ENCODE data around the gene MAGEH1. TPM values are rescaled to one million over a fixed set of nuclear protein-coding genes. Genes with fewer than 3 reads are reported as not detected.
"Not testable (repeated sequence)": the region's sequence is repeated elsewhere in the genome, so short reads cannot be mapped to it uniquely, and the experiment has no call there.

Gene MAGEH1
- total and polyA plus RNA-seq, 2 of the 4 experiments (the other 2 are of a cell fraction): 22.4 to 29.2 TPM

- H4K20me1 ChIP-seq (ENCODE audit: insufficient read depth, low read length); H4K91ac ChIP-seq (ENCODE audit: insufficient read depth, low read depth, low read length); H3K18ac ChIP-seq (ENCODE audit: low read depth, low read length); H2AK9ac ChIP-seq (replicated peaks; ENCODE audit: low read depth, low read length, poor library complexity); in situ Hi-C loops (cut with MboI; ENCODE audit: low sequenced_read_pairs); H3K4me3 ChIP-seq (ENCODE audit: insufficient read depth, low read depth, low read length); H3K9me1 ChIP-seq (ENCODE audit: insufficient read depth, low read length); H2BK20ac ChIP-seq (ENCODE audit: low read depth, low read length); H3K56ac ChIP-seq (ENCODE audit: extremely low read depth, insufficient read depth, low read length); intact Hi-C loops (cut with micrococcal nuclease); H2AFZ ChIP-seq (replicated peaks; ENCODE audit: low read length, poor library complexity); H4K8ac ChIP-seq (ENCODE audit: low read depth in 2 of 2, low read length in 2 of 2); H3K9me3 ChIP-seq (ENCODE audit: control insufficient read depth, insufficient read depth, low read length); H2BK15ac ChIP-seq (ENCODE audit: low read depth, low read length); H4K5ac ChIP-seq (ENCODE audit: low read depth, low read length); H3K27ac ChIP-seq (ENCODE audit: insufficient read depth, low read length); H3K23ac ChIP-seq (ENCODE audit: low read depth, low read length); DNase-seq; BruUV-seq (replicated peaks); H3K27me3 ChIP-seq (ENCODE audit: control insufficient read depth, insufficient read depth, low read length); H2AK5ac ChIP-seq (ENCODE audit: low read depth, low read length); H3K4me2 ChIP-seq (ENCODE audit: low read depth, low read length); H3K36me3 ChIP-seq (ENCODE audit: control insufficient read depth, insufficient read depth, low read length); dilution Hi-C loops (cut with HindIII; ENCODE audit: low sequenced_read_pairs, unreplicated experiment); H3K9ac ChIP-seq (ENCODE audit: low read depth, low read length); H3K14ac ChIP-seq (replicated peaks; ENCODE audit: low read depth, low read length); H2BK120ac ChIP-seq (ENCODE audit: low read depth, low read length); CTCF ChIA-PET; H3K79me1 ChIP-seq (ENCODE audit: low read depth in 1 of 2, low read length in 2 of 2); H3K4me1 ChIP-seq (ENCODE audit: control insufficient read depth, insufficient read depth, low read length); POLR2A ChIA-PET (ENCODE audit: unreplicated experiment); H3K4ac ChIP-seq (ENCODE audit: low read depth, low read length); H2BK5ac ChIP-seq (ENCODE audit: low read depth, low read length, poor library complexity, severe bottlenecking): not testable (repeated sequence)
- ATAC-seq (ENCODE audit: low read depth): peak; percentile 28; the same call in 1 of the 2 replicates
- WGBS, 2 experiments (ENCODE audit: extremely low coverage in 2 of 2, insufficient read length in 1 of 2): no CpG with 5 or more reads among the region's 6 CpGs
Measured at GRCh38 chrX:55455708-55456107, 3.8 kb downstream of the MAGEH1 start.

- H3K23ac ChIP-seq (ENCODE audit: low read depth, low read length); H4K20me1 ChIP-seq (ENCODE audit: insufficient read depth, low read length); DNase-seq; POLR2A ChIA-PET (ENCODE audit: unreplicated experiment); H2AK5ac ChIP-seq (ENCODE audit: low read depth, low read length); H2AFZ ChIP-seq (replicated peaks; ENCODE audit: low read length, poor library complexity); H3K14ac ChIP-seq (replicated peaks; ENCODE audit: low read depth, low read length); H2BK120ac ChIP-seq (ENCODE audit: low read depth, low read length); H3K4ac ChIP-seq (ENCODE audit: low read depth, low read length); CTCF ChIA-PET; H3K27ac ChIP-seq (ENCODE audit: insufficient read depth, low read length); H3K36me3 ChIP-seq (ENCODE audit: control insufficient read depth, insufficient read depth, low read length); H4K8ac ChIP-seq (ENCODE audit: low read depth in 2 of 2, low read length in 2 of 2); H4K91ac ChIP-seq (ENCODE audit: insufficient read depth, low read depth, low read length); H3K9me3 ChIP-seq (ENCODE audit: control insufficient read depth, insufficient read depth, low read length); H3K4me3 ChIP-seq (ENCODE audit: insufficient read depth, low read depth, low read length); H3K4me1 ChIP-seq (ENCODE audit: control insufficient read depth, insufficient read depth, low read length); H2BK5ac ChIP-seq (ENCODE audit: low read depth, low read length, poor library complexity, severe bottlenecking); H3K4me2 ChIP-seq (ENCODE audit: low read depth, low read length); H4K5ac ChIP-seq (ENCODE audit: low read depth, low read length); H3K18ac ChIP-seq (ENCODE audit: low read depth, low read length); H2AK9ac ChIP-seq (replicated peaks; ENCODE audit: low read depth, low read length, poor library complexity); BruUV-seq (replicated peaks); H3K9ac ChIP-seq (ENCODE audit: low read depth, low read length); dilution Hi-C loops (cut with HindIII; ENCODE audit: low sequenced_read_pairs, unreplicated experiment); ATAC-seq (ENCODE audit: low read depth); H3K27me3 ChIP-seq (ENCODE audit: control insufficient read depth, insufficient read depth, low read length); H3K56ac ChIP-seq (ENCODE audit: extremely low read depth, insufficient read depth, low read length); H2BK20ac ChIP-seq (ENCODE audit: low read depth, low read length); intact Hi-C loops (cut with micrococcal nuclease); H3K79me1 ChIP-seq (ENCODE audit: low read depth in 1 of 2, low read length in 2 of 2); H3K9me1 ChIP-seq (ENCODE audit: insufficient read depth, low read length); H2BK15ac ChIP-seq (ENCODE audit: low read depth, low read length); in situ Hi-C loops (cut with MboI; ENCODE audit: low sequenced_read_pairs): not testable (repeated sequence)
- WGBS, 2 experiments (ENCODE audit: extremely low coverage in 2 of 2, insufficient read length in 1 of 2): no CpG with 5 or more reads among the region's 5 CpGs
Measured at GRCh38 chrX:55459426-55459825, 7.5 kb downstream of the MAGEH1 start.
